ENCODE measurements around the gene EXOC1. TPM values are rescaled to one million over a fixed set of nuclear protein-coding genes. Genes with fewer than 3 reads are reported as not detected.

EXOC1 gene
- total RNA-seq, 1 experiment from 2014 or later, result 17.6 TPM

DNA sequence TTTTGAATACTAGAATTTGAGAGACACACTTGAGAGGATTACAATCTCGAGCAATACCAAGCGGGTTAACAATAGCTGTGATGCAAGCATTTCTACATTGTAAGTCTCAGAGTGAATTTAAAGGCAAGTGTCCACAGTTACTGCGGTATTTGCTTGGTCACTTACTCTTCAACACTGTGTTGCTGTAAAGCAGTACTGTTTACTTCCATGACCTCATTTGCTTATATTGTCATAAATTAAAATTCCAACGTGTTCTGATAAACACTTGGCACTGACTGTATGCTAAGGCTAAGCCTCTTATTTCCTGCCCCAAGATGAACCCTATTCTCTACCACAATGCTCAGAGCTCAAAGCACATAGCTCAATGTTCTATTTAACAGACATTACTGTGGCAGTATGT lies 22.7 kb upstream of the EXOC1 start:
- H3K4me2 ChIP-seq (ENCODE audit: low read length), result no peak overlapping the region
- H2AFZ ChIP-seq (ENCODE audit: low read depth, low read length, poor library complexity, severe bottlenecking), result no peak overlapping the region
- intact Hi-C loops (cut with micrococcal nuclease), result no loop called here
- ChIA-PET RAD21 (ENCODE audit: low non-redundant PET in 1 of 2, low total read pairs in 2 of 2, uncharacterized antibody in 2 of 2, unreplicated experiment in 2 of 2) (no interaction called here), POLR2A (no interaction called here), CTCF (no interaction called here)
- 0 out of 2 replicates have a peak, but pooled peaks cover 5% of the 10 kb centered on the region for H3K9me2 ChIP-seq (ENCODE audit: insufficient read depth)
- no peaks in the 10 kb centered on the region for H4K20me1 ChIP-seq (ENCODE audit: insufficient read depth)
- H3K27me3 ChIP-seq (ENCODE audit: insufficient read depth, low read length), result no peaks in the 10 kb centered on the region
- no peaks in the 10 kb centered on the region for H3K9me3 ChIP-seq (ENCODE audit: control insufficient read depth in 1 of 2, insufficient read depth in 1 of 2, low read depth in 1 of 2, low read length in 2 of 2)
- TF ChIP-seq ZBTB33 (IDR thresholded peaks at IDR 0.05; ENCODE audit: extremely low read depth, insufficient replicate concordance, low read length), result no peak
- no peak for TF ChIP-seq ZNF274 (IDR thresholded peaks at IDR 0.05; ENCODE audit: low read depth, low read length)
- no peaks in the 10 kb centered on the region for H3K4me1 ChIP-seq (ENCODE audit: control insufficient read depth in 1 of 2, insufficient read depth in 2 of 2, low read length in 2 of 2)
- no peak for ATAC-seq
- H3K36me3 ChIP-seq (ENCODE audit: control insufficient read depth in 1 of 2, insufficient read depth in 2 of 2, low read length in 2 of 2), result no peaks in the 10 kb centered on the region
- no TSS peak for BruUV-seq (replicated peaks)
- H3K27ac ChIP-seq (ENCODE audit: low read depth, low read length), result no peak overlapping the region
- no peak overlapping the region for H3K4me3 ChIP-seq (replicated peaks in 1 of 2; ENCODE audit: low read depth in 1 of 2, low read length in 2 of 2)
- H3K9ac ChIP-seq (ENCODE audit: low read length), result no peak overlapping the region
- no peak for DNase-seq (ENCODE audit: low read depth, low spot score)
- no peaks in the 10 kb centered on the region for H3K79me2 ChIP-seq (ENCODE audit: insufficient read depth, low read length)

- H2AFZ ChIP-seq (ENCODE audit: low read depth, low read length, poor library complexity, severe bottlenecking), result peak overlapping the region; percentile 18
- no TSS peak for BruUV-seq (replicated peaks)
These were observed 19.2 kb upstream of the EXOC1 start for GRCh38 chr4:55834086-55834795.

More at GRCh38 chr4:55834086-55834795, 19.2 kb upstream of the EXOC1 start:
- Histone ChIP-seq H3K27ac (ENCODE audit: low read depth, low read length) (no peak overlapping the region), H3K9ac (ENCODE audit: low read length) (no peak overlapping the region), H3K36me3 (ENCODE audit: control insufficient read depth in 1 of 2, insufficient read depth in 2 of 2, low read length in 2 of 2) (no peaks in the 10 kb centered on the region), H3K4me2 (ENCODE audit: low read length) (no peak overlapping the region), H3K9me3 (ENCODE audit: control insufficient read depth in 1 of 2, insufficient read depth in 1 of 2, low read depth in 1 of 2, low read length in 2 of 2) (no peaks in the 10 kb centered on the region), H4K20me1 (ENCODE audit: insufficient read depth) (no peaks in the 10 kb centered on the region), H3K79me2 (ENCODE audit: insufficient read depth, low read length) (no peaks in the 10 kb centered on the region), H3K4me1 (ENCODE audit: control insufficient read depth in 1 of 2, insufficient read depth in 2 of 2, low read length in 2 of 2) (no peaks in the 10 kb centered on the region), H3K9me2 (ENCODE audit: insufficient read depth) (0 out of 2 replicates have a peak, but pooled peaks cover 5% of the 10 kb centered on the region), H3K27me3 (ENCODE audit: insufficient read depth, low read length) (no peaks in the 10 kb centered on the region), H3K4me3 (replicated peaks in 1 of 2; ENCODE audit: low read depth in 1 of 2, low read length in 2 of 2) (no peak overlapping the region)
- ChIA-PET CTCF (no interaction called here), RAD21 (ENCODE audit: low non-redundant PET in 1 of 2, low total read pairs in 2 of 2, uncharacterized antibody in 2 of 2, unreplicated experiment in 2 of 2) (no interaction called here), POLR2A (no interaction called here)
- intact Hi-C loops (cut with micrococcal nuclease), result no loop called here
- TF ChIP-seq ZFX (IDR thresholded peaks at IDR 0.05), result no peak
- no peak for TF ChIP-seq ZNF274 (IDR thresholded peaks at IDR 0.05; ENCODE audit: low read depth, low read length)
- TF ChIP-seq POLR2AphosphoS5 (IDR thresholded peaks at IDR 0.05; ENCODE audit: low read depth, low read length), result no peak
- TF ChIP-seq EZH2 (IDR thresholded peaks at IDR 0.05), result no peak
- TF ChIP-seq CEBPB (IDR thresholded peaks at IDR 0.05; ENCODE audit: low read depth), result no peak
- no peak for TF ChIP-seq RAD21 (IDR thresholded peaks at IDR 0.05; ENCODE audit: low read depth)
- TF ChIP-seq SIN3A (IDR thresholded peaks at IDR 0.05; ENCODE audit: low read depth), result no peak
- no peak for TF ChIP-seq SP1 (IDR thresholded peaks at IDR 0.05; ENCODE audit: low read depth)
- no peak for TF ChIP-seq POLR2A (IDR thresholded peaks at IDR 0.05; ENCODE audit: borderline replicate concordance, extremely low read depth, insufficient read depth, insufficient read length)
- TF ChIP-seq, protein P1, sequence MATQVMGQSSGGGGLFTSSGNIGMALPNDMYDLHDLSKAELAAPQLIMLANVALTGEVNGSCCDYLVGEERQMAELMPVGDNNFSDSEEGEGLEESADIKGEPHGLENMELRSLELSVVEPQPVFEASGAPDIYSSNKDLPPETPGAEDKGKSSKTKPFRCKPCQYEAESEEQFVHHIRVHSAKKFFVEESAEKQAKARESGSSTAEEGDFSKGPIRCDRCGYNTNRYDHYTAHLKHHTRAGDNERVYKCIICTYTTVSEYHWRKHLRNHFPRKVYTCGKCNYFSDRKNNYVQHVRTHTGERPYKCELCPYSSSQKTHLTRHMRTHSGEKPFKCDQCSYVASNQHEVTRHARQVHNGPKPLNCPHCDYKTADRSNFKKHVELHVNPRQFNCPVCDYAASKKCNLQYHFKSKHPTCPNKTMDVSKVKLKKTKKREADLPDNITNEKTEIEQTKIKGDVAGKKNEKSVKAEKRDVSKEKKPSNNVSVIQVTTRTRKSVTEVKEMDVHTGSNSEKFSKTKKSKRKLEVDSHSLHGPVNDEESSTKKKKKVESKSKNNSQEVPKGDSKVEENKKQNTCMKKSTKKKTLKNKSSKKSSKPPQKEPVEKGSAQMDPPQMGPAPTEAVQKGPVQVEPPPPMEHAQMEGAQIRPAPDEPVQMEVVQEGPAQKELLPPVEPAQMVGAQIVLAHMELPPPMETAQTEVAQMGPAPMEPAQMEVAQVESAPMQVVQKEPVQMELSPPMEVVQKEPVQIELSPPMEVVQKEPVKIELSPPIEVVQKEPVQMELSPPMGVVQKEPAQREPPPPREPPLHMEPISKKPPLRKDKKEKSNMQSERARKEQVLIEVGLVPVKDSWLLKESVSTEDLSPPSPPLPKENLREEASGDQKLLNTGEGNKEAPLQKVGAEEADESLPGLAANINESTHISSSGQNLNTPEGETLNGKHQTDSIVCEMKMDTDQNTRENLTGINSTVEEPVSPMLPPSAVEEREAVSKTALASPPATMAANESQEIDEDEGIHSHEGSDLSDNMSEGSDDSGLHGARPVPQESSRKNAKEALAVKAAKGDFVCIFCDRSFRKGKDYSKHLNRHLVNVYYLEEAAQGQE (IDR thresholded peaks at IDR 0.05; ENCODE audit: low read depth), result no peak
- DNase-seq (ENCODE audit: low read depth, low spot score), result no peak
- ATAC-seq, result no peak
